Measurements from ENCODE around the gene SGK1.

- TF ChIP-seq POLR2AphosphoS5 (IDR thresholded peaks at IDR 0.05; ENCODE audit: low read depth, low read length) (no peak), POLR2A (IDR thresholded peaks at IDR 0.05; ENCODE audit: low read depth, low read length) (no peak), TAF1 (IDR thresholded peaks at IDR 0.05; ENCODE audit: borderline replicate concordance, low read depth, low read length) (no peak)
Observed at GRCh38 chr6:134361011-134361410, 43.1 kb upstream of the SGK1 start.

Data from GM12892 (cell line).